Thyroid gland (tissue), 4 donors: ENCODE measurements around the gene PCDHA1. TPM values are rescaled to one million over a fixed set of nuclear protein-coding genes. Genes with fewer than 3 reads are reported as not detected.
A peak's percentile ranks its signal among the peaks of the same experiment; 100 is the strongest.

Experiments used
- DNase-seq, 2 donors: peaks; one replicate each; pipeline ENCODE4 v3.0.0-alpha.2; 2019
- H3K27ac ChIP-seq, 3 donors: fragments of 200-600 bp; sonication (generic); 1 replicate in 2 of 3; 2 replicates in 1 of 3; pipeline ENCODE4 v1.5.1; 2016 to 2019; ENCODE audit warnings: mild to moderate bottlenecking in 1 of 3, moderate library complexity in 1 of 3
- H3K27me3 ChIP-seq: fragments of 200-600 bp; sonication (generic); one replicate; pipeline ENCODE4 v1.5.1; 2019
- H3K36me3 ChIP-seq, 2 donors: fragments of 200-600 bp; sonication (generic); one replicate each; pipeline ENCODE4 v1.5.1; 2016 to 2019
- H3K4me1 ChIP-seq, 2 donors: fragments of 200-600 bp; sonication (generic); one replicate each; pipeline ENCODE4 v1.5.1; 2017 to 2019
- H3K4me3 ChIP-seq, 3 donors: fragments of 200-600 bp; sonication (generic); replicated peaks in 1 of 3; 1 replicate in 2 of 3; 2 replicates in 1 of 3; pipeline ENCODE4 v1.5.1; 2016; ENCODE audit warnings: mild to moderate bottlenecking in 1 of 3
- H3K9me3 ChIP-seq: fragments of 200-600 bp; sonication (generic); one replicate; pipeline ENCODE4 v1.5.1; 2017
- CTCF ChIP-seq, 6 experiments: fragments of 200-600 bp in 3 of 6; fragments of 450-650 bp in 3 of 6; sonication (generic) in 3 of 6; IDR thresholded peaks; one replicate each; pipeline ENCODE4 v1.5.1; 2016 to 2019; ENCODE audit warnings: antibody characterized with exemption in 6 of 6, mild to moderate bottlenecking in 2 of 6, inconsistent platforms in 1 of 6, moderate library complexity in 1 of 6
- POLR2A ChIP-seq, 2 donors: fragments of 450-650 bp; IDR thresholded peaks; one replicate each; pipeline ENCODE4 v1.6.1; 2017; ENCODE audit warnings: antibody characterized with exemption in 2 of 2, mild to moderate bottlenecking in 2 of 2, moderate library complexity in 1 of 2
- WGBS, 2 donors: methylation state at CpG; one replicate each; pipeline ENCODE4 v1.1.5; 2017; 5-methylcytosine and 5-hydroxymethylcytosine counted together
- intact Hi-C: fragments of 100-400 bp; cut with DNase I; formaldehyde crosslinking; loops from one replicate; pipeline ENCODE4 v1.15.1; 2023
- total RNA-seq, 4 donors: library from RNA; depleted of rRNA; stranded (reverse); fragments of >200 nt; gene quantifications; one replicate each; pipeline ENCODE4 v1.2.3, GENCODE V29; 2016

PCDHA1 gene
- total RNA-seq, 4 donors from 2014 or later, result 0.13 TPM; not detected in 3

GRCh38 chr5:140881889-140882590 is 96.1 kb downstream of the PCDHA1 start, which contains the start of gene PCDHA13:
TSS of gene PCDHA13 (plus strand) at chr5:140882124. CDS start at chr5:140882269, 145 bp downstream.
- no peaks in the 10 kb centered on the region for H3K27me3 ChIP-seq
- DNase-seq, result peak in 1 of 2 donors; percentile 26
- H3K4me3 ChIP-seq, result no peak within 1 kb of the TSS
- TF ChIP-seq CTCF (IDR thresholded peaks at IDR 0.05) (peak in 4 of 6 experiments; percentile 45 to 56 (median 48)), POLR2A (IDR thresholded peaks at IDR 0.05) (no peak)
- no peak within 1 kb of the TSS for H3K27ac ChIP-seq
- H3K9me3 ChIP-seq, result no peaks in the 10 kb centered on the region
- intact Hi-C loops, result loop anchor here (5.0 kb wide), 1 partner anchor 165 kb away; no protein-coding TSS in a partner anchor
- no peaks in the 10 kb centered on the region for H3K4me1 ChIP-seq
- WGBS, 2 donors, result 9 to 18% methylated on average over 25 to 35 of the region's 35 CpGs
- H3K36me3 ChIP-seq, result no peaks in the 10 kb centered on the region

DNA sequence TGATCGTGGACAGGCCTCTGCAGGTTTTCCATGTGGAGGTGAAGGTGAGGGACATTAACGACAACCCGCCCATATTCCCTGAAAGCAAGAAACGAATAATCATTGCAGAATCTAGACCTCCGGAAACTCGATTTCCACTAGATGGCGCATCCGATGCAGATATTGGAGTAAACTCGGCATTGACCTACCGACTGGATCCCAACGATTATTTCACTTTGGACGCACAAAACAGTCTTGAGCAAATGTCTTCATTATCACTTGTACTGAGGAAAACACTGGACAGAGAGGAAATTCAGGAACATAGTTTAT is 96.6 kb downstream of the PCDHA1 start:
- Histone ChIP-seq H3K4me3 (no peak overlapping the region), H3K36me3 (no peaks in the 10 kb centered on the region), H3K4me1 (no peaks in the 10 kb centered on the region), H3K9me3 (no peaks in the 10 kb centered on the region), H3K27me3 (no peaks in the 10 kb centered on the region), H3K27ac (no peak overlapping the region)
- intact Hi-C loops, result loop anchor here (5.0 kb wide), 1 partner anchor 165 kb away; no protein-coding TSS in a partner anchor
- peak in 4 of 6 experiments; percentile 10 to 38 (median 31) for TF ChIP-seq CTCF (IDR thresholded peaks at IDR 0.05)
- no peak for TF ChIP-seq POLR2A (IDR thresholded peaks at IDR 0.05)
- DNase-seq, result peak; percentile 18 to 24
- 21 to 22% methylated on average over 12 of the region's 12 CpGs for WGBS, 2 donors

- intact Hi-C loops, result loop anchor here (5.0 kb wide), 1 partner anchor 164 kb away; no protein-coding TSS in a partner anchor
- H3K9me3 ChIP-seq, result no peaks in the 10 kb centered on the region
- no peak for DNase-seq
- no peak overlapping the region for H3K27ac ChIP-seq
- no peaks in the 10 kb centered on the region for H3K27me3 ChIP-seq
- H3K4me3 ChIP-seq, result no peak overlapping the region
- no peaks in the 10 kb centered on the region for H3K4me1 ChIP-seq
- TF ChIP-seq POLR2A (IDR thresholded peaks at IDR 0.05) (no peak), CTCF (IDR thresholded peaks at IDR 0.05) (no peak)
- H3K36me3 ChIP-seq, result no peaks in the 10 kb centered on the region
- 42 to 43% methylated on average over 17 to 39 of the region's 41 CpGs for WGBS, 2 donors
Observed at GRCh38 chr5:140883373-140883772, 97.4 kb downstream of the PCDHA1 start.

GRCh38 chr5:140883927-140884697 is 98.2 kb downstream of the PCDHA1 start:
- intact Hi-C loops, result loop anchor here (5.0 kb wide), 1 partner anchor 163 kb away; no protein-coding TSS in a partner anchor
- no peak overlapping the region for H3K4me3 ChIP-seq
- no peaks in the 10 kb centered on the region for H3K27me3 ChIP-seq
- no peak for TF ChIP-seq CTCF (IDR thresholded peaks at IDR 0.05)
- no peak for TF ChIP-seq POLR2A (IDR thresholded peaks at IDR 0.05)
- H3K4me1 ChIP-seq, result no peaks in the 10 kb centered on the region
- no peaks in the 10 kb centered on the region for H3K9me3 ChIP-seq
- WGBS, 2 donors, result 39 to 43% methylated on average over 28 to 56 of the region's 79 CpGs
- H3K27ac ChIP-seq, result no peak overlapping the region
- H3K36me3 ChIP-seq, result no peaks in the 10 kb centered on the region
- no peak for DNase-seq

- no peak for DNase-seq
- Histone ChIP-seq H3K27ac (no peak overlapping the region), H3K4me1 (no peaks in the 10 kb centered on the region), H3K4me3 (no peak overlapping the region), H3K36me3 (no peaks in the 10 kb centered on the region), H3K9me3 (no peaks in the 10 kb centered on the region), H3K27me3 (no peaks in the 10 kb centered on the region)
- TF ChIP-seq CTCF (IDR thresholded peaks at IDR 0.05) (no peak), POLR2A (IDR thresholded peaks at IDR 0.05) (no peak)
- 60 to 73% methylated on average over 1 of the region's 1 CpG for WGBS, 2 donors
- intact Hi-C loops, result no loop called here
Observed at GRCh38 chr5:140916325-140916724, 130.4 kb downstream of the PCDHA1 start.
